GM18508 (cell line): Measurements from ENCODE around the gene R3HDM2.
"Not testable (repeated sequence)": the region's sequence is repeated elsewhere in the genome, so short reads cannot be mapped to it uniquely, and the experiment has no call there.

Experiments used
- ATAC-seq: cut with Tn5 transposase; IDR thresholded peaks from one replicate; pipeline ENCODE4 v1.9.1; 2021; ENCODE audit warnings: moderate number of reproducible peaks; ENCODE audit not compliant: insufficient read depth, unreplicated experiment

The R3HDM2 gene

GRCh38 chr12:57430112-57430930, 522 bp downstream of the R3HDM2 start:
- ATAC-seq, result no peak

GRCh38 chr12:57429473-57430111, 1.3 kb downstream of the R3HDM2 start:
- no peak for ATAC-seq

- ATAC-seq, result no peak
These were observed 1.9 kb downstream of the R3HDM2 start for GRCh38 chr12:57428965-57429364.

- ATAC-seq, result not testable (repeated sequence)
These were observed 3.9 kb downstream of the R3HDM2 start for GRCh38 chr12:57426948-57427347.

- ATAC-seq, result no peak
These were observed 10.4 kb downstream of the R3HDM2 start for GRCh38 chr12:57420482-57420881.

GRCh38 chr12:57419495-57419894, 11.3 kb downstream of the R3HDM2 start:
- ATAC-seq, result no peak

GRCh38 chr12:57418255-57418654, 12.6 kb downstream of the R3HDM2 start:
- no peak for ATAC-seq

GRCh38 chr12:57416039-57416996, 14.5 kb downstream of the R3HDM2 start:
- no peak for ATAC-seq

GRCh38 chr12:57415088-57415487, 15.8 kb downstream of the R3HDM2 start:
- ATAC-seq, result no peak

- not testable (repeated sequence) for ATAC-seq
These were observed 16.7 kb downstream of the R3HDM2 start for GRCh38 chr12:57414160-57414559.

- ATAC-seq, result no peak
These were observed 20.3 kb downstream of the R3HDM2 start for GRCh38 chr12:57410534-57410933.

- no peak for ATAC-seq
These were observed 25.7 kb downstream of the R3HDM2 start for GRCh38 chr12:57404966-57405640.

- ATAC-seq, result not testable (repeated sequence)
These were observed 28.7 kb downstream of the R3HDM2 start for GRCh38 chr12:57402156-57402555.

- no peak for ATAC-seq
These were observed 29.7 kb downstream of the R3HDM2 start for GRCh38 chr12:57401165-57401564.

GRCh38 chr12:57399718-57400463, 31.0 kb downstream of the R3HDM2 start:
- ATAC-seq, result not testable (repeated sequence)

- no peak for ATAC-seq
These were observed 33.4 kb downstream of the R3HDM2 start for GRCh38 chr12:57397441-57397840.

- ATAC-seq, result no peak
These were observed 35.7 kb downstream of the R3HDM2 start for GRCh38 chr12:57395121-57395520.

GRCh38 chr12:57390174-57390573, 40.7 kb downstream of the R3HDM2 start:
- ATAC-seq, result no peak

- ATAC-seq, result no peak
These were observed 41.8 kb downstream of the R3HDM2 start for GRCh38 chr12:57389033-57389432.
